ENCODE data around the gene ZNF469.

Gene ZNF469

GRCh38 chr16:88391144-88391850, 8.5 kb downstream of the ZNF469 start:
- no peak for DNase-seq (ENCODE audit: low read depth, low spot score)

DNA sequence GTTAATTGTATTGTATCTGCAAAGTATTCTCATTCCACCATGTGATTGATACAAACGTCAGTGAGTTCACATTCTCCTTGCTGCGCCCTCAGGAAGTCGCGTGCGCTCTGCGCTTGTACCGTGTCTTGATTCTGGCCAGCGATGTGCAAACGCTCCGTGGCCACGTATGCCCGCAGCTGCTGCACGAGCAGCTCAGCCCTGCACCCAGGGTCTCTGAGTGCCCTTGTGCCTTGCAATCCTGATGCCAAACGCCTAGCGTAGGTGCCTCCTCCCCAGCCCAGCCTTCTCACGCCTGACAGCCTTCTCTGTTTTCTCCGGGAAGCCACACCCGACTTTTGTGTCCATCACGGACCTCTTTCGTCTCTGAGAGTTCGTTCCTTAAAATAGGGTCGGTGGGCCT, 9.4 kb downstream of the ZNF469 start:
- no peak for DNase-seq (ENCODE audit: low read depth, low spot score)

GRCh38 chr16:88392616-88393015, 9.9 kb downstream of the ZNF469 start:
- no peak for DNase-seq (ENCODE audit: low read depth, low spot score)

DNA sequence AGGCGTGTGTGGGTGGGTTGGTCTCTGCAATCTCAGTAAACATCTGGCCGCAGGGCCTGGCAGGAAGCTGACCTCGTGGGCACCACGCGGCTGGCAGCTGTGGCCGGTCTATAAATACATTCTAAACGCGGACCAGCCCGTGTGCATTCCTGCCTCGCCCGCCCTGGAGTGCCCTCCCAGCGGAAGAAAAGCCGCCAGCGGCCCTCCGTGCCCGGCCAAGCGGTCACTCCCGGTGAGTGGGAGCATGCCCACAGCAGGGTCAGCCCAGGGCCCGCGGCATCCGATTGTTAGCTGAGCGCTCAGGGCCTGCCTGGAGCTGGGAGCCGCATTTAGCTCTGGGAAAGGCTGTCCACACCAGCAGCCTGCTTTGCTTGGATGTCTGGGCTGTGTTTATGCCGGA, 10.3 kb downstream of the ZNF469 start:
- DNase-seq (ENCODE audit: low read depth, low spot score): no peak

- DNase-seq (ENCODE audit: low read depth, low spot score): no peak
Observed at GRCh38 chr16:88393571-88393970, 10.8 kb downstream of the ZNF469 start.

- no peak for DNase-seq (ENCODE audit: low read depth, low spot score)
Observed at GRCh38 chr16:88394426-88394825, 11.7 kb downstream of the ZNF469 start.

DNA sequence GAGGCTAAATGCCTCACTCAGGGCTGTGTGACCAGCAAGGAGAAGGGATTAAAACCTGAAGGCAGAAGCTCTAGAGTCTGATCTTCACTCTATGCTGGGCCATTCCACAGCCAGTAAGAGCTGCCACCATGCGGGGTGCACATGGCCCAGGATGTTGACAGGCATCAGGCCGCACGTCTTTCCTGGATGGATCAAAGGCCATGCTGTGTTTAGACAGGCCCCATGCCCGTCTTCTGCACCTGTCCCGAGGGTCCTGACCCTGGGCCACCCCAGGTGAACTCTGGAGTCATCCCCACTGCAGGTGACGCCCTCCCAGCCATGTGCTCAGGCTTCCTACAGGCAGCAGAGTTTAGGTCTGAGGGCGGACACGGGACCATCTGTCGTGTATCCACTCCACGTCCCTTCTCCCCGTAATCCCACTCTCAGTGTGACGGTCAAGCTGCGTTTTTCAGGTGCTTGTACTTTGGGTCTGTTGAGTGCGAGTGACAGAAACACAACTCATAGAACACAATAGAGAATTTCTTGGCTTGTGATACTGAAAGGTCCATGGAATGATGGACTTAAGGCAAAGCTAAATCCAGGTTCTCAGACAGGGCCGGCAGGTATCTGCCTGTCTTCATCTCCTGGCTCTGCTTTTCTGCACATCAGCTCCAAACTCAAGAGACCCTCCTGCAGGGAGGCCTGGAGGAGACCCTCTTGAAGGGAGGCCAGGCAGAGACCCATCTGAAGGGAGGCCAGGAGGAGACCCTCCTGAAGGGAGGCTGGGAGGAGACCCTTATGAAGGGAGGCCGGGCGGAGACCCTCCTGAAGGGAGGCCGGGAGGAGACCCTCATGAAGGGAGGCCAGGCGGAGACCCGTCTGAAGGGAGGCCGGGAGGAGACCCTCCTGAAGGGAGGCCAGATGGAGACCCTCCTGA, 13.2 kb downstream of the ZNF469 start:
- no peak for DNase-seq (ENCODE audit: low read depth, low spot score)

GRCh38 chr16:88398170-88398873, 15.6 kb downstream of the ZNF469 start:
- DNase-seq (ENCODE audit: low read depth, low spot score): no peak

GRCh38 chr16:88398874-88399178, 16.1 kb downstream of the ZNF469 start:
- DNase-seq (ENCODE audit: low read depth, low spot score): no peak

- no peak for DNase-seq (ENCODE audit: low read depth, low spot score)
Observed at GRCh38 chr16:88400186-88400585, 17.4 kb downstream of the ZNF469 start.

DNA sequence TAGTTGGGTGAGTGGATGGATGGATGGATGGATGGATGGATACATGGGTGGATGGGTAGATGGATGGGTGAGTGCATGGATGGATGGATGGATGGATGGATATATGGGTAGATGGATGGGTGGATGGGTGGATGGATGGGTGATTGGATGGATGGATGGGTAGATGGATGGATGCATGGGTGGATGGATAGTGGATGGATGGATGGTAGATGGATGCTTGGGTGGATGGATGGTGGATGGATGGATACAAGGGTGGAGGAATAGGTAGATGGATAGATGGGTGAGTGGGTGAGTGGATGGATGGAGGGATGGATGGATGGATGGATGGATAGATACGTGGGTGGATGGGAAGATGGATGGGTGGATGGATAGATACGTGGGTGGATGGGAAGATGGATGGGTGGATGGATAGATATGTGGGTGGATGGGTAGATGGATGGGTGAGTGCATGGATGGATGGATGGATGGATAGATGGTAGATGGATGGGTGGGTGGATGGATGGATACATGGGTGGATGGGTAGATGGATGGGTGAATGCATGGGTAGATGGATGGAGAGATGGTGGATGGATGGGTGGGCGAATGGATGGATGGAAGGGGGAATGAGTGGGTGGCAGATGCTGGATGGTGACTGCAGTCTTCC, 19.0 kb downstream of the ZNF469 start:
- DNase-seq (ENCODE audit: low read depth, low spot score): no peak

- DNase-seq (ENCODE audit: low read depth, low spot score): no peak
Observed at GRCh38 chr16:88402551-88403240, 19.9 kb downstream of the ZNF469 start.

GRCh38 chr16:88403794-88404581, 21.2 kb downstream of the ZNF469 start:
- DNase-seq (ENCODE audit: low read depth, low spot score): no peak

DNA sequence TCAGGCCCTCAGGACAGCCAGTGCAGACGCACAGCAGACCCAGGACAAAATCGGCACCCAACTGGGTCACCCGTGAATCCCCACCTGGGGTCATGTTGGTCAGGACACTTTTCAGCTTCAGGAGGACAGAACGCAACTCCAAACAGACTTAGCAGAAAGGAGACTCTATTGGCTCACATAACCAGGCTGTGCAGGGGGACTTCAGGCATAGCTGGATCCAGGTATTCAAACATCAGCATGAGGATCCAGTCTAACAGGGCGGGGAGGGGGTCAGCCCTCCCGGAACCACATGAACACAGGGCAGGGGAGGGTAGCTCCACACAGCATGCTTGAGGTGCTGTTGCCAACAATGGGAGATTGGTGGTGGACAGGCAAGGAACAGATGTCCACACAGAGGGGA, 22.0 kb downstream of the ZNF469 start:
- DNase-seq (ENCODE audit: low read depth, low spot score): no peak

DNA sequence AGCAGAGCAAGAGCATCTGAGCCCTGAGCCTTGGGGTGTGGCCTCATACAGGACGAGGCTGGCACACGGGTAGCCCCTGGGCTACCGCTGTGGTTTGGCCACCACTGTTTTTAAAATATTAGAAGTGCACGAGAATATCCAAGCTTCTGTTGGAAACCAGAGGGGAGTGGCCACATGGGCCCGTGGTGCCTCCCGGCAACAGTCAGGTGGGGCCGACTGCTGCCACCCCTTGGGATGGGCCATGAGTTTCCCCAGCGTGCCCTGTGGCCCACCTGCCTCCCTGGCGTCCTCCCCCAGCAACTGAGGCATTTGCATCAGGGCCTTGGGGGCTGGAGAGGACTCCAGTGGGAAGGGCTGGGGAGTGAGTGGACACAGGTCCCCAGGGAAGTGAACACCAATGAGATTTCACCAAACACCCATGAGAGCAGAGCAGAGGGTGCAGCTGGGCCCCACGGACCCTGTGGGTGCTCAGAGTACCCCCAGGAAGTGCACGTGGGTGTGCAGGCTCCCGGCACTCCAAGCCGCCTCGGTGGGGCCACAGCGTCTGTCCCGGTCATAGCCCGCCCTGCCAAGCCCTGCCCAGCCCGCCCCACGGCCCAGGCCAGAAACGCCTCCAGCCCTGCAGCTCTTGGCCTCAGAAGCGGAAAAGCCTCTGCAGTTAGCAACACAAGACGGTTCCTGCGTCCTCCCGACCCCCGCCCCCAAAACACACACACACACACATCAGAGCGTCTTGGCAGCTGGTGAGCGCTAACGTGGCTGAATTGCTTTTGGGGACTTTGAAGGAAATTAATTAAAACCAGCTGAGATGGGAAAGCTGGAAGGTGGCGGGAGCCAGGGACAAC, 22.7 kb downstream of the ZNF469 start:
- DNase-seq (ENCODE audit: low read depth, low spot score): peak; percentile 44

- DNase-seq (ENCODE audit: low read depth, low spot score): no peak
Observed at GRCh38 chr16:88406096-88407041, 23.6 kb downstream of the ZNF469 start.

DNA sequence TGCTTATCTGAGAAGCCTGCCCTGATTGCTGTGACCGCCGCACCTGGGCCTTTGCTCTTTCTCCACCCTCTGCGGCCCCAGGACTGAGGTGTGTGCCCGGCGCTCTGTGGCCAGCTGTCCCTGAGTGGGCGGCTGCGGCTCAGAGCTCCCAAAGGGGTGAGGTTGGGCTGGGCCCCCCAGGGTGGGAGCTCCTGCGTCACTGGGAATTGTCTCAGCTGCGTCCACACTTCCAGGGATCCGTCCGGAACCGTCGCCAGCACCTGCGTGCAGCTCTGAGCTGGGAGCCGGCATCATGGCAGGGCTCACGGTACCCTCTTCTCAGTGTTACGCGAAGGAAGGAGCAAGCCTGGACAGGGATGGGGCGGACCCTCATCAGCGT, 24.3 kb downstream of the ZNF469 start:
- no peak for DNase-seq (ENCODE audit: low read depth, low spot score)

DNA sequence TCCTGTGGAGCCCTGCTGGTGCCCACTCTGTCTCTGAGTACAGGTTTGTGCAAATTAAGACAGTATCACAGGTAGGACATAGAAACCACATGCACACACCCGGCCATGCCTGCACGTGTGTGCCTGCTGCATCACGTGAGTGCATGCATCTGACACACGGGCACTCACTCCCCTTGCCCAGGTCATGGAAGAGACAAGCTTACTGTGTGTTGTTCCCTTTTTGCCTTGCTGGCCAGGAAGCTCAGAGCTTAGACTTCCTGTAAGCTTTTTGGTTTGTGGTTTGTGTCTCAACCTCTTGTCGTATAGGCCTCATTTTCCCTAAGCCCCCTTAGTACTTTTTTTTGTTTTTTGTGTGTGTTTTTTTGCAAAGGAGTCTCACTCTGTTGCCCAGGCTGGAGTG, 25.0 kb downstream of the ZNF469 start:
- no peak for DNase-seq (ENCODE audit: low read depth, low spot score)

Data from astrocyte of the hippocampus (primary cell).